HG03064 (cell line): ENCODE results near the gene NUFIP1.
"Not testable (repeated sequence)": the region's sequence is repeated elsewhere in the genome, so short reads cannot be mapped to it uniquely, and the experiment has no call there.

Source experiments
- ATAC-seq: cut with Tn5 transposase; IDR thresholded peaks from one replicate; pipeline ENCODE4 v1.9.1; 2021; ENCODE audit warnings: low read depth; ENCODE audit not compliant: unreplicated experiment

The NUFIP1 gene

GRCh38 chr13:44989071-44989889, at the start of gene NUFIP1, which contains the start of gene GPALPP1:
NUFIP1 (minus strand) TSS chr13:44989471; CDS start chr13:44989436, 35 bp downstream.
GPALPP1 (plus strand) TSS chr13:44989538; CDS start chr13:44989655, 117 bp downstream.
- peak; percentile 94 for ATAC-seq

GRCh38 chr13:45036206-45036605, 46.9 kb upstream of the NUFIP1 start:
- ATAC-seq = no peak

- ATAC-seq = no peak
Measured at GRCh38 chr13:45034342-45034741, 45.1 kb upstream of the NUFIP1 start.

GRCh38 chr13:45024847-45025246, 35.6 kb upstream of the NUFIP1 start:
- no peak for ATAC-seq

GRCh38 chr13:45021250-45021649, 32.0 kb upstream of the NUFIP1 start:
- no peak for ATAC-seq

- ATAC-seq = not testable (repeated sequence)
Measured at GRCh38 chr13:45019981-45020380, 30.7 kb upstream of the NUFIP1 start.

- no peak for ATAC-seq
Measured at GRCh38 chr13:45016792-45017425, 27.6 kb upstream of the NUFIP1 start.

- ATAC-seq = no peak
Measured at GRCh38 chr13:45015300-45015699, 26.0 kb upstream of the NUFIP1 start.

- ATAC-seq = no peak
Measured at GRCh38 chr13:45011198-45011597, 21.9 kb upstream of the NUFIP1 start.

- no peak for ATAC-seq
Measured at GRCh38 chr13:45007823-45008222, 18.6 kb upstream of the NUFIP1 start.

GRCh38 chr13:45007225-45007624, 18.0 kb upstream of the NUFIP1 start:
- ATAC-seq = no peak

GRCh38 chr13:45004096-45004495, 14.8 kb upstream of the NUFIP1 start:
- no peak for ATAC-seq

GRCh38 chr13:45003417-45003816, 14.1 kb upstream of the NUFIP1 start:
- ATAC-seq = no peak

- ATAC-seq = no peak
Measured at GRCh38 chr13:44989941-44990340, 670 bp upstream of the NUFIP1 start.

- ATAC-seq = no peak
Measured at GRCh38 chr13:44978328-44978727, 10.9 kb downstream of the NUFIP1 start.

GRCh38 chr13:44976949-44977583, 12.2 kb downstream of the NUFIP1 start:
- no peak for ATAC-seq

- ATAC-seq = no peak
Measured at GRCh38 chr13:44976196-44976595, 13.1 kb downstream of the NUFIP1 start.

- ATAC-seq = peak; percentile 59
Measured at GRCh38 chr13:44974056-44974793, 15.0 kb downstream of the NUFIP1 start.

GRCh38 chr13:44972956-44973581, 16.2 kb downstream of the NUFIP1 start:
- no peak for ATAC-seq
